Measurements from ENCODE around the gene CCNH.

CCNH gene

GRCh38 chr5:87401626-87402025, 11.1 kb downstream of the CCNH start:
- DNase-seq, result no peak

- DNase-seq, result peak; percentile 56
These were observed 12.3 kb downstream of the CCNH start for GRCh38 chr5:87400305-87400899.

- no peak for DNase-seq
These were observed 13.0 kb downstream of the CCNH start for GRCh38 chr5:87399720-87400119.

GRCh38 chr5:87398981-87399614, 13.6 kb downstream of the CCNH start:
- no peak for DNase-seq

- DNase-seq, result peak; percentile 75
These were observed 18.1 kb downstream of the CCNH start for GRCh38 chr5:87394411-87395165.

- DNase-seq, result peak; percentile 86
These were observed 19.4 kb downstream of the CCNH start for GRCh38 chr5:87393331-87393730.

GRCh38 chr5:87392801-87393200, 19.9 kb downstream of the CCNH start:
- no peak for DNase-seq

- no peak for DNase-seq
These were observed 20.6 kb downstream of the CCNH start for GRCh38 chr5:87392170-87392569.

GRCh38 chr5:87390576-87391199, 22.0 kb downstream of the CCNH start:
- no peak for DNase-seq

- no peak for DNase-seq
These were observed 22.7 kb downstream of the CCNH start for GRCh38 chr5:87390075-87390474.

- DNase-seq, result no peak
These were observed 23.3 kb downstream of the CCNH start for GRCh38 chr5:87389296-87390034.

- DNase-seq, result no peak
These were observed 24.6 kb downstream of the CCNH start for GRCh38 chr5:87388129-87388528.

GRCh38 chr5:87385802-87386201, 26.9 kb downstream of the CCNH start:
- DNase-seq, result no peak

GRCh38 chr5:87383216-87383615, 29.5 kb downstream of the CCNH start:
- DNase-seq, result peak; percentile 54

GRCh38 chr5:87382224-87382623, 30.5 kb downstream of the CCNH start:
- no peak for DNase-seq

GRCh38 chr5:87372705-87373104, 40.0 kb downstream of the CCNH start:
- DNase-seq, result no peak

GRCh38 chr5:87369431-87369830, 43.3 kb downstream of the CCNH start:
- no peak for DNase-seq

GRCh38 chr5:87368601-87369000, 44.1 kb downstream of the CCNH start:
- DNase-seq, result no peak

GRCh38 chr5:87367243-87367642, 45.5 kb downstream of the CCNH start:
- no peak for DNase-seq

GRCh38 chr5:87361536-87362213, 51.1 kb downstream of the CCNH start:
- DNase-seq, result no peak

- no peak for DNase-seq
These were observed 51.7 kb downstream of the CCNH start for GRCh38 chr5:87361031-87361445.

GRCh38 chr5:87360132-87360531, 52.6 kb downstream of the CCNH start:
- DNase-seq, result no peak
